IMR-90 (cell line): ENCODE data around the gene ABTB2. TPM values are rescaled to one million over a fixed set of nuclear protein-coding genes. Genes with fewer than 3 reads are reported as not detected.

ENCODE experiments used
- ATAC-seq: fragments of 200-7000 bp; cut with Tn5 transposase; 2 replicates; pipeline ENCODE4 v1.9.1; 2020; ENCODE audit warnings: low read depth, mild to moderate bottlenecking, moderate library complexity
- BruUV-seq: library from RNA; stranded (reverse); fragments of 400-500 nt; replicated peaks from 2 replicates; lab custom pipeline; 2021; lab: Mats Ljungman, UMichigan
- CTCF ChIA-PET: fragments of 300-600 bp; formaldehyde crosslinking; extraction: SDS; loops from one replicate; lab custom pipeline; 2021; ENCODE audit warnings: antibody characterized with exemption; lab: Yijun Ruan, JAX
- POLR2A ChIA-PET: fragments of 300-600 bp; sonication (Branson Sonifier 250); formaldehyde crosslinking; loops from one replicate; lab custom pipeline; 2022; ENCODE audit warnings: antibody characterized with exemption; ENCODE audit not compliant: unreplicated experiment; lab: Charles Lee
- DNase-seq: peaks from one replicate; pipeline ENCODE4 v3.0.0; 2013
- H2AFZ ChIP-seq: replicated peaks from 2 replicates; pipeline ENCODE3; 2013; ENCODE audit warnings: low read length, mild to moderate bottlenecking; ENCODE audit not compliant: poor library complexity
- H2AK5ac ChIP-seq: 2 replicates; pipeline ENCODE4 v1.6.1; 2013; ENCODE audit warnings: low read depth, low read length, inconsistent platforms
- H2AK9ac ChIP-seq: replicated peaks from 2 replicates; pipeline ENCODE3; 2013; ENCODE audit warnings: mild to moderate bottlenecking, low read depth, low read length, moderate library complexity; ENCODE audit not compliant: poor library complexity
- H2BK120ac ChIP-seq: 2 replicates; pipeline ENCODE4 v1.6.1; 2013; ENCODE audit warnings: low read depth, low read length, inconsistent platforms
- H2BK15ac ChIP-seq: 3 replicates; pipeline ENCODE4 v1.6.1; 2013; ENCODE audit warnings: low read depth, low read length, inconsistent platforms
- H2BK20ac ChIP-seq: 2 replicates; pipeline ENCODE4 v1.6.1; 2013; ENCODE audit warnings: low read depth, mild to moderate bottlenecking, inconsistent platforms, low read length, moderate library complexity
- H2BK5ac ChIP-seq: 2 replicates; pipeline ENCODE4 v1.6.1; 2013; ENCODE audit warnings: mild to moderate bottlenecking, low read depth, low read length, inconsistent platforms; ENCODE audit not compliant: poor library complexity, severe bottlenecking
- H3K14ac ChIP-seq: replicated peaks from 2 replicates; pipeline ENCODE4 v1.6.1; 2013; ENCODE audit warnings: low read depth, low read length, inconsistent platforms
- H3K18ac ChIP-seq: 2 replicates; pipeline ENCODE4 v1.6.1; 2013; ENCODE audit warnings: low read depth, low read length, control low read depth
- H3K23ac ChIP-seq: 2 replicates; pipeline ENCODE4 v1.6.1; 2013; ENCODE audit warnings: low read depth, low read length, inconsistent platforms
- H3K27ac ChIP-seq: 2 replicates; pipeline ENCODE4 v1.5.1; 2013; ENCODE audit warnings: mild to moderate bottlenecking, control low read depth, low read length; ENCODE audit not compliant: insufficient read depth
- H3K27me3 ChIP-seq: 2 replicates; pipeline ENCODE4 v1.6.1; 2013; ENCODE audit warnings: low read length; ENCODE audit not compliant: control insufficient read depth, insufficient read depth
- H3K36me3 ChIP-seq: 2 replicates; pipeline ENCODE4 v1.6.1; 2013; ENCODE audit warnings: low read length, mixed read lengths; ENCODE audit not compliant: control insufficient read depth, insufficient read depth
- H3K4ac ChIP-seq: 2 replicates; pipeline ENCODE4 v1.6.1; 2013; ENCODE audit warnings: low read depth, low read length, inconsistent platforms
- H3K4me1 ChIP-seq: 2 replicates; pipeline ENCODE4 v1.6.1; 2013; ENCODE audit warnings: low read length, mixed read lengths; ENCODE audit not compliant: control insufficient read depth, insufficient read depth
- H3K4me2 ChIP-seq: 2 replicates; pipeline ENCODE4 v1.6.1; 2013; ENCODE audit warnings: low read depth, mild to moderate bottlenecking, control low read depth, low read length, moderate library complexity
- H3K4me3 ChIP-seq: 2 replicates; pipeline ENCODE4 v1.5.1; 2013; ENCODE audit warnings: low read depth, mild to moderate bottlenecking, control low read depth, low read length, moderate library complexity; ENCODE audit not compliant: insufficient read depth
- H3K56ac ChIP-seq: 2 replicates; pipeline ENCODE4 v1.6.1; 2013; ENCODE audit warnings: low read length, inconsistent platforms; ENCODE audit not compliant: insufficient read depth; ENCODE audit errors: extremely low read depth
- H3K79me1 ChIP-seq, 2 experiments: 2 replicates each; pipeline ENCODE4 v1.6.1; 2013; ENCODE audit warnings: low read length in 2 of 2, inconsistent platforms in 1 of 2, low read depth in 1 of 2
- H3K9ac ChIP-seq: 2 replicates; pipeline ENCODE4 v1.6.1; 2013; ENCODE audit warnings: low read depth, low read length, control low read depth
- H3K9me1 ChIP-seq: 2 replicates; pipeline ENCODE4 v1.6.1; 2013; ENCODE audit warnings: low read length, inconsistent platforms; ENCODE audit not compliant: insufficient read depth
- H3K9me3 ChIP-seq: 2 replicates; pipeline ENCODE4 v1.6.1; 2013; ENCODE audit warnings: low read length; ENCODE audit not compliant: control insufficient read depth, insufficient read depth
- H4K20me1 ChIP-seq: 2 replicates; pipeline ENCODE4 v1.6.1; 2013; ENCODE audit warnings: low read length, inconsistent platforms; ENCODE audit not compliant: insufficient read depth
- H4K5ac ChIP-seq: 2 replicates; pipeline ENCODE4 v1.6.1; 2013; ENCODE audit warnings: mild to moderate bottlenecking, low read depth, low read length, control low read depth
- H4K8ac ChIP-seq, 2 experiments: 2 replicates each; pipeline ENCODE4 v1.6.1; 2013; ENCODE audit warnings: low read depth in 2 of 2, low read length in 2 of 2, control low read depth in 1 of 2, inconsistent platforms in 1 of 2
- H4K91ac ChIP-seq: 2 replicates; pipeline ENCODE4 v1.6.1; 2013; ENCODE audit warnings: low read depth, low read length, inconsistent platforms; ENCODE audit not compliant: insufficient read depth
- BHLHE40 ChIP-seq: fragments of 150-350 bp; IDR thresholded peaks from 2 replicates; pipeline ENCODE4 v1.6.1; 2016; ENCODE audit warnings: mild to moderate bottlenecking, low read depth, low read length
- CHD1 ChIP-seq: IDR thresholded peaks from 2 replicates; pipeline ENCODE4 v1.6.1; 2012; ENCODE audit warnings: low read depth, low read length, improper control_type of control experiment
- CTCF ChIP-seq: conservative IDR thresholded peaks from 2 replicates; pipeline ENCODE4 v1.5.1; 2012; ENCODE audit warnings: mild to moderate bottlenecking, low read depth, low read length, improper control_type of control experiment
- RCOR1 ChIP-seq: IDR thresholded peaks from 2 replicates; pipeline ENCODE4 v1.6.1; 2012; ENCODE audit warnings: mild to moderate bottlenecking, low read length, improper control_type of control experiment; ENCODE audit not compliant: insufficient replicate concordance
- RFX5 ChIP-seq: IDR thresholded peaks from 2 replicates; pipeline ENCODE4 v1.8.0; 2012; ENCODE audit warnings: low read depth, mild to moderate bottlenecking, low read length, moderate library complexity
- WGBS, 2 experiments: methylation state at CpG; one replicate each; pipeline versions ENCODE4 v1.1.5 to v1.1.7; 2013; ENCODE audit warnings: missing lambda C conversion rate in 2 of 2; ENCODE audit not compliant: insufficient read length in 1 of 2; ENCODE audit errors: extremely low coverage in 2 of 2; 5-methylcytosine and 5-hydroxymethylcytosine counted together
- dilution Hi-C: fragments of 300-500 bp; cut with HindIII; formaldehyde crosslinking; loops from one replicate; pipeline ENCODE4 v1.14.3; 2018; ENCODE audit warnings: low sequenced_read_pairs; ENCODE audit not compliant: unreplicated experiment
- in situ Hi-C: fragments of 300-500 bp; cut with MboI; formaldehyde crosslinking; loops from 3 replicates; pipeline ENCODE4 v1.14.3; 2019; ENCODE audit warnings: low sequenced_read_pairs, inconsistent platforms, mixed read lengths
- intact Hi-C: fragments of 100-400 bp; cut with micrococcal nuclease; formaldehyde crosslinking; loops from 2 replicates; pipeline ENCODE4 v1.10.0; 2022
- polyA plus RNA-seq, 3 experiments: library from polyadenylated mRNA; depleted of rRNA; stranded (reverse); fragments of >200 nt; gene quantifications; 2 replicates each; pipeline ENCODE4 v1.2.3, GENCODE V29; 2012; ENCODE audit warnings: low replicate concordance in 1 of 3
- total RNA-seq: library from RNA; depleted of rRNA; stranded (reverse); fragments of >200 nt; gene quantifications from 2 replicates; pipeline ENCODE4 v1.2.3, GENCODE V29; 2012
- TF ChIP-seq, protein P1 (sequence below): fragments of 150-350 bp; IDR thresholded peaks from 2 replicates; pipeline ENCODE4 v1.6.1; 2016; ENCODE audit warnings: low read depth, mild to moderate bottlenecking, low read length, moderate library complexity, borderline replicate concordance
- TF ChIP-seq, protein P2 (sequence below): fragments of 150-350 bp; IDR thresholded peaks from 2 replicates; pipeline ENCODE4 v1.6.1; 2017; ENCODE audit warnings: mild to moderate bottlenecking, antibody characterized with exemption, low read length, low read depth

The ABTB2 gene
- total and polyA plus RNA-seq, 2 of the 4 experiments (the other 2 are of a cell fraction), result 0.18 to 2.0 TPM

DNA sequence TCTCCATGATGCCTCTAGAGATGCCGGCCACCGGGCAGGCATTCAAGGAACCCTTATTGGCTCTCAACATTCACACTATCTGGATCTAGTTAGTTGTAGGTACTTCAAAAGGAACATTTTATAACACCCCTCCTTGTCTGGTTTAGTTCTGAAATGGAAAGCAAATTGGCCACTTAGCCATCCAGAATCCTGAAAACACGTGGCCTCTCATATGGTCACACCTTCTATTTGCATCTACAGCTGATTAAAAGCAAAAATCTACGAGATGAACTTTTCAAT, 29.2 kb downstream of the ABTB2 start:
- no TSS peak for BruUV-seq

More for the DNA sequence above, 29.2 kb downstream of the ABTB2 start:
- Histone ChIP-seq H3K4me2 (no peak overlapping the region), H3K27me3 (peaks cover 14% of the 10 kb centered on the region), H3K14ac (no peak overlapping the region), H3K23ac (no peak overlapping the region), H2AFZ (no peak overlapping the region), H2BK15ac (no peak overlapping the region), H2BK5ac (no peak overlapping the region), H3K79me1 (no peaks in the 10 kb centered on the region), H3K9me1 (peaks cover 3% of the 10 kb centered on the region; the same call in 1 of the 2 replicates), H4K8ac (no peak overlapping the region), H4K5ac (no peak overlapping the region), H3K4me3 (no peak overlapping the region), H4K91ac (no peak overlapping the region), H2AK9ac (no peak overlapping the region), H2BK120ac (no peak overlapping the region), H3K4ac (no peak overlapping the region), H2AK5ac (no peak overlapping the region), H3K36me3 (no peaks in the 10 kb centered on the region), H3K56ac (no peak overlapping the region), H3K18ac (no peak overlapping the region), H4K20me1 (no peaks in the 10 kb centered on the region), H3K27ac (no peak overlapping the region), H3K9me3 (no peaks in the 10 kb centered on the region), H2BK20ac (no peak overlapping the region), H3K4me1 (peaks cover 2% of the 10 kb centered on the region; the same call in 1 of the 2 replicates), H3K9ac (no peak overlapping the region)
- WGBS, 2 experiments, result no CpG with 5 or more reads among the region's 4 CpGs
- dilution Hi-C loops, result loop anchor here (25.0 kb wide), 1 partner anchor 141 kb away; no protein-coding TSS in a partner anchor
- in situ Hi-C loops, result no loop called here
- TF ChIP-seq CTCF, result no peak
- no peak for TF ChIP-seq CHD1
- no peak for TF ChIP-seq RCOR1
- TF ChIP-seq, protein P1, sequence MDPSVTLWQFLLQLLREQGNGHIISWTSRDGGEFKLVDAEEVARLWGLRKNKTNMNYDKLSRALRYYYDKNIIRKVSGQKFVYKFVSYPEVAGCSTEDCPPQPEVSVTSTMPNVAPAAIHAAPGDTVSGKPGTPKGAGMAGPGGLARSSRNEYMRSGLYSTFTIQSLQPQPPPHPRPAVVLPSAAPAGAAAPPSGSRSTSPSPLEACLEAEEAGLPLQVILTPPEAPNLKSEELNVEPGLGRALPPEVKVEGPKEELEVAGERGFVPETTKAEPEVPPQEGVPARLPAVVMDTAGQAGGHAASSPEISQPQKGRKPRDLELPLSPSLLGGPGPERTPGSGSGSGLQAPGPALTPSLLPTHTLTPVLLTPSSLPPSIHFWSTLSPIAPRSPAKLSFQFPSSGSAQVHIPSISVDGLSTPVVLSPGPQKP, result no peak
- TF ChIP-seq, protein P2, sequence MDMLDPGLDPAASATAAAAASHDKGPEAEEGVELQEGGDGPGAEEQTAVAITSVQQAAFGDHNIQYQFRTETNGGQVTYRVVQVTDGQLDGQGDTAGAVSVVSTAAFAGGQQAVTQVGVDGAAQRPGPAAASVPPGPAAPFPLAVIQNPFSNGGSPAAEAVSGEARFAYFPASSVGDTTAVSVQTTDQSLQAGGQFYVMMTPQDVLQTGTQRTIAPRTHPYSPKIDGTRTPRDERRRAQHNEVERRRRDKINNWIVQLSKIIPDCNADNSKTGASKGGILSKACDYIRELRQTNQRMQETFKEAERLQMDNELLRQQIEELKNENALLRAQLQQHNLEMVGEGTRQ, result no peak
- no peak for TF ChIP-seq RFX5
- TF ChIP-seq BHLHE40, result no peak
- intact Hi-C loops, result no loop called here
- CTCF ChIA-PET, result no interaction called here
- DNase-seq, result no peak
- no peak for ATAC-seq
- POLR2A ChIA-PET, result no interaction called here
